WERI-Rb-1 (cell line): Measurements from ENCODE around the gene RUNDC3A.

Experiments used
- DNase-seq: peaks from one replicate; pipeline ENCODE4 v3.0.0-alpha.2; 2020
- H3K27ac ChIP-seq: fragments of 250-450 bp; sonication (Bioruptor Pico); 2 replicates; pipeline ENCODE4 v1.5.1; 2020; ENCODE audit warnings: mild to moderate bottlenecking, moderate library complexity
- H3K27me3 ChIP-seq: fragments of 250-450 bp; sonication (Bioruptor Pico); 2 replicates; pipeline ENCODE4 v1.5.1; 2021; ENCODE audit warnings: mild to moderate bottlenecking, low read depth, moderate library complexity; ENCODE audit not compliant: insufficient read depth, severe bottlenecking
- H3K36me3 ChIP-seq: fragments of 250-450 bp; sonication (Bioruptor Pico); 2 replicates; pipeline ENCODE4 v1.5.1; 2020; ENCODE audit warnings: mild to moderate bottlenecking, moderate library complexity
- H3K4me3 ChIP-seq: 2 replicates; pipeline ENCODE4 v1.5.1; 2011; ENCODE audit warnings: low read depth, mild to moderate bottlenecking, control low read depth, low read length
- H3K9me3 ChIP-seq: fragments of 250-450 bp; sonication (Bioruptor Pico); 2 replicates; pipeline ENCODE4 v1.5.1; 2021; ENCODE audit warnings: mild to moderate bottlenecking, moderate library complexity; ENCODE audit not compliant: severe bottlenecking
- TF ChIP-seq, protein P1 (sequence below): IDR thresholded peaks from 2 replicates; pipeline ENCODE4 v1.5.1; 2011; ENCODE audit warnings: low read depth, mild to moderate bottlenecking, control low read depth, inconsistent platforms, low read length

Gene RUNDC3A

GRCh38 chr17:44284024-44284400, 24.4 kb upstream of the RUNDC3A start:
- H3K36me3 ChIP-seq: no peaks in the 10 kb centered on the region
- TF ChIP-seq, protein P1, sequence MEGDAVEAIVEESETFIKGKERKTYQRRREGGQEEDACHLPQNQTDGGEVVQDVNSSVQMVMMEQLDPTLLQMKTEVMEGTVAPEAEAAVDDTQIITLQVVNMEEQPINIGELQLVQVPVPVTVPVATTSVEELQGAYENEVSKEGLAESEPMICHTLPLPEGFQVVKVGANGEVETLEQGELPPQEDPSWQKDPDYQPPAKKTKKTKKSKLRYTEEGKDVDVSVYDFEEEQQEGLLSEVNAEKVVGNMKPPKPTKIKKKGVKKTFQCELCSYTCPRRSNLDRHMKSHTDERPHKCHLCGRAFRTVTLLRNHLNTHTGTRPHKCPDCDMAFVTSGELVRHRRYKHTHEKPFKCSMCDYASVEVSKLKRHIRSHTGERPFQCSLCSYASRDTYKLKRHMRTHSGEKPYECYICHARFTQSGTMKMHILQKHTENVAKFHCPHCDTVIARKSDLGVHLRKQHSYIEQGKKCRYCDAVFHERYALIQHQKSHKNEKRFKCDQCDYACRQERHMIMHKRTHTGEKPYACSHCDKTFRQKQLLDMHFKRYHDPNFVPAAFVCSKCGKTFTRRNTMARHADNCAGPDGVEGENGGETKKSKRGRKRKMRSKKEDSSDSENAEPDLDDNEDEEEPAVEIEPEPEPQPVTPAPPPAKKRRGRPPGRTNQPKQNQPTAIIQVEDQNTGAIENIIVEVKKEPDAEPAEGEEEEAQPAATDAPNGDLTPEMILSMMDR: no peak
- H3K27me3 ChIP-seq: no peaks in the 10 kb centered on the region
- DNase-seq: no peak
- no peak overlapping the region for H3K27ac ChIP-seq
- no peaks in the 10 kb centered on the region for H3K9me3 ChIP-seq
- H3K4me3 ChIP-seq: no peak overlapping the region

DNA sequence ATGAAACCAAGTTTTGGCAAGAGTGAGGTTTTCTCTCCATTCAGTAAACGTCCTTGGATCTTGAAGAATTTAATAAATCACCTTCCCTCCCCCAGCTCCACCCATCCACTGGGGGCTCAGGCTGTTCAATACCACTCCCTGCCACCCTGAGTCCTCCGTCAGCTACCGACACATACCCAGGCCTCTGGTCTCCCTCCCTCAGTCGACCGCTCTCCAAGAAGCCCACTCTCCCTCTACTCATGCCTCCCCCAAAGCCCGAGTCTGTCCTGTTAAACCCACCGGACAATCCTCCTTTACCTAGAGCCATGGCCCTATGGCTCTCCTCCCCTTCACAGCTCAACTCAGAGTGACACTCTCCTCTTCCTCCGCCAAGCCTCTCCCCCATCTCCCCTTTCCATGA, 20.8 kb upstream of the RUNDC3A start:
- no peak for DNase-seq
- Histone ChIP-seq H3K36me3 (no peaks in the 10 kb centered on the region), H3K27me3 (no peaks in the 10 kb centered on the region), H3K27ac (no peak overlapping the region), H3K9me3 (no peaks in the 10 kb centered on the region), H3K4me3 (no peak overlapping the region)
- TF ChIP-seq, protein P1: no peak

DNA sequence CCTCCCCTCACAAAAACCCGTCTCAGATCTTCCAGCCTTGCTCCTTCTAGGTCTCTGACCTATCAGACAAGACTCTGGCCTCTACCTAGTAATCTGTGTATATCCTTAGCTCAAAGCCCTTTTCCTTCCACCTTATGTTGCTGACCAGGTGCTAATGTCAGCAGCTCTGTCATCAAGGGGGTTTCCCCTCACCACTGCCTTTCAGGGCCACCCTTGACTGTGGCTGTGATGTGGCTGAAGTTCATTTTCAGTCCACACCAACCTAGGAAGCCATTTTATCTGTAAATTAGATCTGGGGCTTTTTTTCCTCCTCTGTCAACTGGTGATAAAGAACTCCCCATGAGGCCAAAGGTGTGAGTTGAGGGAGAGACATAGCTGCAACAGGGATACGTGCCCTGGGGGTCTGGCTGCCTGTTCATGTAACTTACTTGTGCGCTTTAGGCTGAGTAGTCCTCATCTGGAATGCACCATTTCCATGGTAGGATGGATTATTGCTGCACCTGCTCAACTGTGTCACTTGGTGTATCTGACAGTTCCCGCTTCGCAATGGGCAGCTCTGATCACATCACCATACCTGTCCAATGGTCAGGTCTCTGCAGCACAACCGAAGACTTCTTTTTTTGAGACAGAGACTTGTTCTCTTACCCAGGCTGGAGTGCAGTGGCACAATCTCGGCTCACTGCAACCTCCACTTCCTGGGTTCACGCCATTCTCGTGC, 14.7 kb upstream of the RUNDC3A start:
- Histone ChIP-seq H3K4me3 (no peak overlapping the region), H3K27me3 (no peaks in the 10 kb centered on the region), H3K9me3 (no peaks in the 10 kb centered on the region), H3K36me3 (no peaks in the 10 kb centered on the region), H3K27ac (no peak overlapping the region)
- TF ChIP-seq, protein P1: no peak
- no peak for DNase-seq

DNA sequence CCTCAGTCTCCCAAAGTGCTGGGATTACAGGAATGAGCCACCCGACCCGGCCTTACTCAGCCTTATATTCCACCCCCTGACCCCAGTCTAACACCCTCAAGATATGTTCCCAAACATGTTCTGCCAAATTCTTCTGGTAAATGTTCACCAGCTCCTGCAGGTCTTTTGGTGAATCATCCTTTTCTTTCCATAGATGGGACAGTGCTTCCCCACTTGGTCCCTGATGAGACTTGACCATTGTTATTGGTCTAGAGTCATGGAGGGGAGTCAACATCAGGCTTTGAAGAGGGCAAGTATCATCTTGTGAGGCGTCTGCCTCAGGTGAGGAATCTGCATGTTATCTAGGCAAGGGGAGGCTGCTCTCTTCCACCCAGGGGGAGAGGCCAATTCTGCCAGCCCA, 10.4 kb upstream of the RUNDC3A start:
- no peak for DNase-seq
- H3K27me3 ChIP-seq: no peaks in the 10 kb centered on the region
- H3K27ac ChIP-seq: no peak overlapping the region
- no peak overlapping the region for H3K4me3 ChIP-seq
- TF ChIP-seq, protein P1: no peak
- H3K9me3 ChIP-seq: no peaks in the 10 kb centered on the region
- H3K36me3 ChIP-seq: peaks cover 9% of the 10 kb centered on the region

- TF ChIP-seq, protein P1: no peak
- no peak for DNase-seq
- peaks cover 9% of the 10 kb centered on the region for H3K36me3 ChIP-seq
- no peaks in the 10 kb centered on the region for H3K9me3 ChIP-seq
- H3K27me3 ChIP-seq: no peaks in the 10 kb centered on the region
- H3K4me3 ChIP-seq: no peak overlapping the region
- H3K27ac ChIP-seq: no peak overlapping the region
These were observed 3.8 kb upstream of the RUNDC3A start for GRCh38 chr17:44304651-44305050.
